Head of caudate nucleus (tissue), 42 donors: ENCODE measurements around the gene DDI2.
A peak's percentile ranks its signal among the peaks of the same experiment; 100 is the strongest.

Experiments
- DNase-seq, 42 donors: peaks; one replicate each; pipeline versions ENCODE4 v3.0.0 to v3.0.0-alpha.2; 2020 to 2021; ENCODE audit warnings: mixed read lengths in 7 of 42
- intact Hi-C: fragments of 100-400 bp; cut with DNase I; formaldehyde crosslinking; loops from one replicate; pipeline ENCODE4 v1.15.0; 2022

DDI2 gene

DNA sequence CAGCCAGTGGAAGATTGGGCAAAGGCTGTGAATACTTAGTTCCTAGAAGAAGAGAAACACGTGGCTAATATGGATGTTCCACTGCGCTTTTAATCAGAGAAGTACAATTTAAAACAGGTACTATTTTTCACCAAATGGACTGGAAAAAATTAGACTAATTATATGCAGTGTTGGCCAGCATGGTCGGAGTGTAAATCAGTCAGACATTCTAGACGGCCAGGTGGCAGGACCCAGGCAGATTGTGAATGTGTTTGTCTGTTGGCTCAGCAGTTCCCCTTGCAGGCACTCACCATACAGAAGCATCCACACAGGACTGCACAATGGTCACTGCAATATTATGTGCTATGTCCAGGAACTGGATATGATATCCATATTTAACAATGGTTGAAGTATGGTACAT is 94.9 kb downstream of the DDI2 start:
- intact Hi-C loops: no loop called here

DNA sequence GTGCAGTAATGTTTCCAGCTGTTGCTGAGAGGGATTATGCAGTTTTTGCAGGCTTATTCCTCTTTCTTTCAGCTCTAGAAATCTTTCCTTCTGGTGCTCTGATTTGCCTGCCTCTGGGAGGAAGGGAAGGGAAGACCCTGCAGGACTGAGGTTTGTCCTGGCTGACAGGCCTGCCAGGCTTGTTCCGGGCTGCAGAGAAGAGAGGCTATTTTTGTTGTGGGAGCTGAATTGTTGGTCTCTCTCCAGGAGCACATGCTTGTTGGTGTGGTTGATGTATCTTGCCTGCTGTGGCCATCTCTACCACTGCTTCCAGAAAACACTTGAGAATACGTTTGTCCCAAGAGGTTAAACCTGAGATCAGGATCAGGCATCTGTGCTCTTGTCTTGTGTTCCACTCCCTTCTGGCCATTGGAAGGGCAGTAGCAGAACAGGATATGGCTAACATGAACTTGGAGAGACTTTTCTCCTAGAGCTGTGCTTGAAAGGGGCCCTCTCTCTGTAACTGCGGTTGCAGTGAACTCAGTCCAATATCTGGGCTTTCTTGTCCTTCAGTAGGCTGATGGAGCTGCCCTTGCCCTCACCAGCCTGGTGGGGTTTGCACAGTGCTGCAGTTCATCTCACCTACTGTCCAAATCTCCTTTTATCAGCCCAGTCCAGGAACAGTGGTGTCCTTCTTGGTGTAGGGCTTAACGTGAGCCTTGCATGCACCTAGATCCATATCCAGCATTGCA is 97.3 kb downstream of the DDI2 start:
- peak in 34 of 42 donors; percentile 20 to 81 (median 56) for DNase-seq
- intact Hi-C loops: no loop called here

More for the DNA sequence above, 94.9 kb downstream of the DDI2 start:
- no peak for DNase-seq

- DNase-seq: no peak
- intact Hi-C loops: no loop called here
These were observed 100.3 kb downstream of the DDI2 start for GRCh38 chr1:15717418-15718125.

GRCh38 chr1:15718199-15718601 is 100.9 kb downstream of the DDI2 start:
- intact Hi-C loops: no loop called here
- DNase-seq: no peak
